HG03175 (cell line): ENCODE measurements around the gene DGUOK.
"Not testable (repeated sequence)": the region's sequence is repeated elsewhere in the genome, so short reads cannot be mapped to it uniquely, and the experiment has no call there.

Source experiments
- ATAC-seq: cut with Tn5 transposase; IDR thresholded peaks from one replicate; pipeline ENCODE4 v1.9.1; 2021; ENCODE audit warnings: mild to moderate bottlenecking, moderate library complexity; ENCODE audit not compliant: unreplicated experiment

DGUOK gene

GRCh38 chr2:73899801-73900336, 26.8 kb upstream of the DGUOK start:
- no peak for ATAC-seq

GRCh38 chr2:73901143-73901542, 25.5 kb upstream of the DGUOK start:
- ATAC-seq = no peak

- ATAC-seq = no peak
Observed at GRCh38 chr2:73902284-73902683, 24.4 kb upstream of the DGUOK start.

GRCh38 chr2:73903313-73903712, 23.4 kb upstream of the DGUOK start:
- no peak for ATAC-seq

DNA sequence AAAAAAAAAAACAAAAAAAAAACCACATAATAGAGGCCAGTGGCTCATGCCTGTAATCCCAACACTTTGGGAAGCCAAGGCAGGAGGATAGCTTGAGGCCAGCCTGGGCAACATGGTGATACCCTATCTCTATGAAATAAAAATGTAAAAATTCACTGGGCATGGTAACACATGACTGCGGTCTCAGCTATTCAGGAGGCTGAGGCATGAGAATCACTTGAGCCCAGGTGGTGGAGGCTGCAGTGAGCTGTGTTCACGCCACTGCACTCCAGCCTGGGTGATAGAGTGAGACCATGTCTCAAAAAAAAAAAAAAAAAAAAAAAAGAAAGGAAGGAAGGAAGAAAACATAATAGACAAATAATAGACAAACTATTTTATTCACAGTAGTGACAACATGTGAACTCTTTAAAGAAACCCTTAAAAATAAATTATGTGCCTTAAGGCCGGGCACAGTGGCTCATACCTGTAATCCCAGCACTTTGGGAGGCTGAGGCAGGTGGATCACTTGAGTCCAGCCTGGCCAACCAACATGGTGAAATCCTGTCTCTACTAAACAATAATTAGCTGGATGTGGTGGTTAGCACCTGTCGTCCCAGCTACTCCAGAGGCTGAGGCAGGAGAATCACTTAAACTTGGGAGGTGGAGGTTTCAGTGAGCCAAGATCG, 22.6 kb upstream of the DGUOK start:
- not testable (repeated sequence) for ATAC-seq

GRCh38 chr2:73904952-73905351, 21.7 kb upstream of the DGUOK start:
- ATAC-seq = no peak

GRCh38 chr2:73906847-73907505, 19.7 kb upstream of the DGUOK start:
- no peak for ATAC-seq

- peak; percentile 58 for ATAC-seq
Observed at GRCh38 chr2:73907840-73908452, 18.7 kb upstream of the DGUOK start.

DNA sequence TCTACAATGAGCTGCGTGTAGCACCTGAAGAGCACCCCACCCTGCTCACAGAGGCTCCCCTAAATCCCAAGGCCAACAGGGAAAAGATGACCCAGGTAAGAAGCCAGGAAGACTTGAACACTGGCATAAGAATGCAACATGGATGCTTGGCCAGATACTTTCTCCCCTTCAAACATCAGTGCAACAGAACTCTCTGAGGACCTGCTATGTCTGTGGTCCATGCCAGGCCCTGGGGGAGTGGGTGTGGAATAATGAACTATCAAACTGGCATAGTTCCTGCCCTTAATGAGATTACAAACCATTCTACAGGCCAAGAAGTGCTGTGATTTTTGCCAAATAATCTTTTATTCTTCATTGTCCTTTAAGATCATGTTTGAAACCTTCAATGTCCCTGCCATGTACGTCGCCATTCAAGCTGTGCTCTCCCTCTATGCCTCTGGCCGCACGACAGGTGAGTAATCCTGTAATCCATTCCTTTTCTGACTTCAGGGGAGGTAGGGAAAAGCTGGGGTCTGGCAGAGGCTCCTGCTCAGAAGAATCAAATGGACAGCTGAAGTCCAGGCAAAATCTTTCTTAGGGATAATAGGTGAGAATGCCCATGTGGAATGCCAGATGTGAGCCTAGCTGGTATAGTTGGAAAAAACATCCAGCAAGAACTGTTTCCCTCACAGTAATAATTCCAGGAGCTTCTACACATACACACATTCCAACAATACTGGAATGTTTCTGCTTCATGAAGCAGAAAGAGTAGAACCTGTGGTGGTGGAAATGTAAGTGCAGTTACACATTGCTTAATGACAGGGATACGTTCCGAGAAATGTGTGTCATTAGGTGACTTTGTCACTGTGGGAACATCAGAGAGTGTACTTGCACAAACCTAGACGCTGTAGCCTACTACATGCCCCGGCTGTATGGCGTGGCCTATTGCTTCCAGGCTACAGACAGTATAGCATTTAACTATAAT, 17.7 kb upstream of the DGUOK start:
- ATAC-seq = no peak

DNA sequence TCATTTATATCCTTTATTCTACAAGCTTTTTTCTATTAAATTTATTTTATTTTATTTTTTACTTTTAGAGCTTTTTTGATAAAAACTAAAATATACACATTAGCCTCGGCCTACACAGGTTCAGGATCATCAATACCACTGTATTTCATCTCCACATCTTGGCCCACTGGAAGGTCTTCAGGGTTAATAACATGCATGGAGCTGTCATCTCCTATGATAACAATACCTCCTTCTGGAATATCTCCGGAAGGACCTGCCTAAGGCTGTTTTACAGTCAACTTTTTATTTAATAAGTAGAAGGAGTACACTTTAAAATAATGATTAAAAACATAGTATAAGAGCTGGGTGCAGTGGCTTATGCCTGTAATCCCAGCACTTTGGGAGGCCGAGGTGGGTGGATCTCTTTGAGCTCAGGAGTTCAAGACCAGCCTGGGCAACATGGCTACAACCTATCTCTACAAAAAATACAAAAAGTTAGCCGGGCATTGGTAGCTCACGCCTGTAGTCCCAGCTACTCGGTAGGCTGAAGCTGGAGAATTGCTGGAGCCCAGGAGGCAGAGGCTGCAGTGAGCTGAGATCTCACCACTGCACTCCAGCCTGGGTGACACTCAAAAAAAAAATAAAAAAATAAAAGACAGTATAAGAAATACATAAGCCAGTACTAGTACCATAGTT, 15.7 kb upstream of the DGUOK start:
- no peak for ATAC-seq

GRCh38 chr2:73911548-73912208, 15.0 kb upstream of the DGUOK start:
- ATAC-seq = no peak

GRCh38 chr2:73913414-73914054, 13.1 kb upstream of the DGUOK start:
- no peak for ATAC-seq

DNA sequence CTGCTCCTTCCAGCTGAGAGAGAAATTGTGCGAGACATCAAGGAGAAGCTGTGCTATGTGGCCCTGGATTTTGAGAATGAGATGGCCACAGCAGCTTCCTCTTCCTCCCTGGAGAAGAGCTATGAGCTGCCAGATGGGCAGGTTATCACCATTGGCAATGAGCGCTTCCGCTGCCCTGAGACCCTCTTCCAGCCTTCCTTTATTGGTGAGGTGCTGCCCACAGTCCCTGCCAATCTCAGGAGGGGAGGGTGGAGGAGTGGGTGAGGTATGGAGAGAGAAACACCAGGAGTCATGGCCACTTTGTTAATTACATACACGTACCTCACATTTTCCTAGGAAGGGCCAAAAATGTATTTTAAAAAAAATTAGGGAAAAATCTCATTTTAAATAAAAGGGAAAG, 12.0 kb upstream of the DGUOK start:
- ATAC-seq = no peak

DNA sequence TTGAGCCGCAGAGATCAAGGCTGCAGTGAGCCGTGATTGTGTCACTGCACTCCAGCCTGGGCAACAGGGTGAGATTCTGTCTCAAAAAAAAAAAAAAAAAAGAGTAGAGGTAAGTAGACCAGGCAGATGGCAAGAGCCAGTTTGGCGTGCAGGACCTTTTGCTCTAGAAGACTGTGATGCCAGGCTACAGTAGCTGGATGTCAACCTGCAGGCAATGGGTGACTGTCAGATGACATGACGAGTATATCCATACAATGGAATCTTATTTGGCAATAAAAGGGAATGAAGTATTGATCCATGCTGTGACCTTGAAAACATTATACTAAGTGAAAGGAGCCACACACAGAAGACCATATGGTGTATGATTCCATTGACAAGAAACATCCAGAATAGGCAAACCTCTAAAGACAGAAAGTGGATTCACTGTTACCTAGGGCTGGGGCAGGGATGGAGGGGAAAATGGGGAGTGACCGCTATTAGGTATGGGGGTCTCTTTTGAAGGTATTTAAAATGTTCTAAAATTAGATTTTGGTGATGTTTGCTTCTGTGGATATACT, 11.2 kb upstream of the DGUOK start:
- ATAC-seq = no peak

GRCh38 chr2:73916666-73917065, 10.0 kb upstream of the DGUOK start:
- ATAC-seq = no peak

DNA sequence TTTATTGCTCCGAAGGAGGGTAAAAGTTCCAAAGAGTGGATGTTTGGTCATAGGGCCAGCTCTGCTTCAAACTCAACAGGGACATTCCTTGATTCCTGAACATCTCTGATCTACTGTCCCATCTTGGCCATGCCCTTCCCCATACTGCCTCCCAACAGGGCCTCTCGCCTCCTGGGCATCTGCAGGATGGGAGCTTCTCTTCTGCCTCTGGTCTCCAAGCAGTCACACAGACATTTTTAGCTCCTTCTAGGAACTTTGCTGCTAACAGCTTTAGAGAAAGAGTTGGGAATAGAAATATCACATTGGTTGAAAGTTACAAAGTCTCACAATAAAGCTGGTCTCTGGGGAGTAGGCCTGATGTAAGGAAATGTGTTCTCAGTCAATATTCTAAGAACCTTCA, 9.4 kb upstream of the DGUOK start:
- ATAC-seq = no peak

DNA sequence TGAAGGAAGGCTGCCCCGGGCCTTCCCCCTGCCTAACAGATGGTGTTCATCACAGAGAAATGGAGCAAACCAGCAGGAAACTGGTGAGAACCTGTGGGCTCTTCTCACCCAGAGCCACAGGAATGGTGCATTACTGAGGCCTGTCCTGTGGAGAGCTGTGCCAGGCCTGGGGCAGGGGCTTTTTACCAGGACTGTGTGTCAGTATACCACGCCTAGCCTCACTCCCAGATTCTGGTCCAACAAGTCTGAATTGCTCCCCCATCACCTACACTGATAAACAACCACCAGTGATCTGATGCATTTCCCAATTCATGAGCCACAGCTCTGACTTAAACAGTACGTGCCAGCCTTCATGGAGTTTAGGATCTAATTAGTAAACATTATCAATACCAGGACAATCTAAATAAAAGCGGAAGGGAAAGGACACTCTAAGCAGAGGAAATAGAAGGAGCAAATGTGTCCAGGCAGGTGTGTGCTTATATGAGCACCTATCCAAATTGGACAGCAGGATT, 8.9 kb upstream of the DGUOK start:
- ATAC-seq = no peak

DNA sequence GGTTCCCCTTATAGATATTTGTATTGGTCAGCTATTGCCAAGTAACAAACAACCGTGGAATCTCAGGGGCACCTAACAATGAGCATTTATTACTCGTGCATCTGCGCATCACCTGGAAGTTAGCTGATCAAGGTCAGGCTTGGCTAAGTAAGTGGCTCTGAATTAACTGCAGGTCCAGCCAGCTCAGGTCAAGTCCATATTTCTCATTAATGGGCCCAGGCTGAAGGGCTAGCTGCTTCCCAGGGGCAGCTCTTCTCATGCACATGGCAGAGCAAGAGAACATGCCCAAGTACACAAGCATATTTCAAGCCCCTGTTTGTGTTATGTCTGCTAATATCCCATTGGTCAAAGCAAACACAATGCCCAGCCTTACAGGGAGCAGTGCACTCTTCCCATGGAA, 7.8 kb upstream of the DGUOK start:
- no peak for ATAC-seq
